GM11168 (cell line): ENCODE data around the gene RBM38.

Experiments
- in situ Hi-C: fragments of 300-500 bp; cut with MboI; formaldehyde crosslinking; loops from one replicate; pipeline ENCODE4 v1.12.0; 2022; ENCODE audit warnings: low sequenced_read_pairs; ENCODE audit not compliant: unreplicated experiment

Gene RBM38

DNA sequence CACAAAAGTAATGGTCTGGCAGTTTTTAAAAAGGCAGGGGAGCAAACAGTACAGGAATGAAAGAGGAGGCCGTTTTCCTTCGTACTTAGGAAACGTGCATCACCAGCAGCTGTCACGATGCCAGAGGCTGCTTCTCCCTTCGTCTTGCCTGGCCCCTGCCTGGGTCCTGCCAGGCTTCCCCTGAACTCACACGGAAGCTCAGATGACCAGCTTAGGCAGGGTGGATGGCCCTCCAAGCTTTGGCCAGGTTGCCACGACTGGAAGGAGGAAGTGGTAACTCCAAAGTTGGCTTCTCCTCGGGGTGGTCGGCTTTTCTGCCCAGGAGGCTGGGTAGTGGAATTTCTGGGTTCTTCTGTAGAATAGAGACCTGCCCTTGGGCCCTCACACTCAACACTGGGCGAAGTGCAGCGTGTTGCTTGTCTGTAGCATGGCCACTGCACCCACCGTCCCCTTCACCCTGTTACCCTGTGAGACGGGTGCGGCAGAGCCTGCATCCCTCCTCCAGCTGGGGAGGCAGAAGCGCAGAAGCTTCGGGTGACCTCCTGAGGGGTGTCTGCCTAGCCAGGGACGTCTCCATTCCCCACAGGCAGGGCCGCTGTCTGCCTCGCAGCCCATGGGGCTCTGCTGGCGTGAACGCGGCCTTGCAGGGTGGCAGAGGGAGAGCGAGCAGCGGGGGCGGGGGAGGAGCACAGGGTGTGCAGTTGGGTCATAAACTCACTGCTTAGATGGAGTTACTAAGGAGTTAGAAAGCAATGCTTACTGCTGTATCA lies 18.4 kb upstream of the RBM38 start:
- in situ Hi-C loops: loop anchor here (25.0 kb wide), 1 partner anchor 840 kb away; no protein-coding TSS in a partner anchor

DNA sequence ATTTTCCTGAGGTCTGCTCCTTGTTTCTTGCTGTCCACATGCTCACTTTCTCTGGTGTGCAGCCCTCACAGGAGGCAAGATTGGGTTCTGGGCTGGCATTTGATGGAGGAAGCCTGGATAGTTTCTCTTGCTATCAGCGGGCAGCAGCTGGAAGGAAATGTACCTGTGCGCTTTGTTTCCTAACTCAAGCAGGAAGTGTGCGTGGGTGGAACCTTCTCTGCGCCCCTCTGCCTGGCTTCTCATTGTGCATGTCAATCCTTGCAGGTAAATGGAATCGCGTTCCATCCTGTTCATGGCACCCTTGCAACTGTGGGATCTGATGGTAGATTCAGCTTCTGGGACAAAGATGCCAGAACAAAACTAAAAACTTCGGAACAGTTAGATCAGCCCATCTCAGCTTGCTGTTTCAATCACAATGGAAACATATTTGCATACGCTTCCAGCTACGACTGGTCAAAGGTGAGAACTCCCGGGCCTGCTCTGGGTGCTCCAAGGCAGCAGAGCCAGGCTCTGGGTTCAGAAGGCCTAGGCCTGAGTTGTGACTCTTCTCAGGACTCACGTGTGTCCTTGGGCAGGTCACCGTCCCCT lies 16.8 kb upstream of the RBM38 start:
- in situ Hi-C loops: loop anchor here (25.0 kb wide), 1 partner anchor 838 kb away; no protein-coding TSS in a partner anchor

DNA sequence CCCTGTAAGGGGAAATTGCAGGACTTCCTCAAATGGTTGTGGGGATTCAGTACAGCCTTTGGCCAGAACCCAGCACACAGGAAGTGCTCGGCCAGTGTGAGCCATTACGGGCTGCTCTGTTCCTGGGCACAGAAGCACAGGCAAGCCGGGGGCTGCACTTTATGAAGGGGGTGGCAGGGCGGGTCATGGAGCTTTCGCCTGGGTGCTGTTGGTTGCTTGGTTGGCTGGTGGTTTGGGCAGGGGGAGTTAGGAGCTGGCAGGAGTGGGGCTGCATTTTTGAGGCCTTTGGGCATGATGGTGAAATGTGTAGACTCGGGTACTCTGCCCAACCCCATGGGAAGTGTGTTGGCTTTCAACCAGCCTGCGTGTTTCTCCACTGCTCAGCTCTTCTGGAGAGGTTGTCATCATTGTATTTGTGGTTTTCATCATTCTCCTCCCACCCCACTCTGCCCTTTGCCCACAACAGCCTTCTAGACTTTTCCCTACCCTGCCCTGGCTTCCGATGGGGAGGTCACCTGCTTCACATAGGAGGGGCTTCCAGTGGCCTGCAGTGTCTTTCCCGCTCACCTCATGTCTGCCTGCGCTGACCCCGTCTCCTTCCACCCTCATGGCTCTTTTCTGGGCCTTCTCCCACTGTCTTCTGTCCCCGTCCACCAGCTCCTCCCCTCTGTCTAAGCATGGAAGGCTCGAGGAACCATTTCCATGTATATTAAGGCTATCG lies 16.1 kb upstream of the RBM38 start:
- in situ Hi-C loops: loop anchor here (25.0 kb wide), 1 partner anchor 837 kb away; no protein-coding TSS in a partner anchor

DNA sequence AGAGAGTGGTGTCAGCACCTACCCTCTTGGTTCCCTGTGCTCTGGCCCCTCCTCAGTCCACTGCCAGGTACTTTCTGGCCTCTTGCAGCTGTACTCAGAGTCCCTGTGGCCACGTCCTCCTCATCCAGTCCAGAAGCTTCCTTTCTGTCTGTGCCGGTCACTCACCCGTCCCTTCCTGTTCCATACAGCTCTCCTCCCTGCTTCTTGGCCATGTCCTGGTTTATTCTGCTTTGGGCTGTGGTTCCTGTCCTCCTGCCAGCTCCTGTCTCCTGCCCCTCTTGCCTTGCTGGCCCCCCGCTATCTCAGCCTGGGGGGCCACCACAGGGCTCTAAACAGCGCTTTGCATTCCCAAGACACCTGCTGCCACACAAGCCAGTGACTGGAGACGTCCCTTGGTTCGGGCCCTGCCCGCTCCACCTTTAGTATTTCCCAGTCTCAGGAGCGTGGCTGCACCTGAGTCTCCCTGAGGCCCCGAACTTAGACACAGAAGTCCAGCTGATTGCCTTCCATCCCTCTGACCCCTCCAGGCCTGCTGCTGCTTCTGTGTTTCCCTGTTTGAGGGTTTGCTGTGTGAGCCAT lies 15.5 kb upstream of the RBM38 start:
- in situ Hi-C loops: no loop called here

GRCh38 chr20:57377350-57377749 lies 13.8 kb upstream of the RBM38 start:
- in situ Hi-C loops: no loop called here

GRCh38 chr20:57378107-57378506 lies 13.1 kb upstream of the RBM38 start:
- in situ Hi-C loops: no loop called here

- in situ Hi-C loops: no loop called here
Measured at GRCh38 chr20:57378646-57379262, 12.4 kb upstream of the RBM38 start.

DNA sequence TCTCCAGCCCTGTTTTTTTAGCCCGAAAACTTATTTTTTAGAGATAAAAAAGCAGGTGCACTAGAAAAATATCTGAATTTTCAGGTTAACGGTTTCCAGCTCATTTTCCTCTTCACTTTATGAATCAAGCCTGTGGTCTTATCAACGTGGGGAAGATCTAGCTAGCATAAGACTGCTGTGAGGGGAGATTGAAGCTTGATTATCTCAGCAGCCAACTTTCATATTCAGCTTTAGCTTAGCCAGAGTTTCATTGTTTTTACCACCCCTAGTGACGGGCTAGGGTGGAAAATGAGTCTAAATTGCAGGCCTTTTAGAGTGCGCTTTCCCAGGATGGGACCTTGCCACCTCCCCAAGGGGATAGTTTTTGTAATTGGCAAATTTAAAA lies 11.9 kb upstream of the RBM38 start:
- in situ Hi-C loops: no loop called here

DNA sequence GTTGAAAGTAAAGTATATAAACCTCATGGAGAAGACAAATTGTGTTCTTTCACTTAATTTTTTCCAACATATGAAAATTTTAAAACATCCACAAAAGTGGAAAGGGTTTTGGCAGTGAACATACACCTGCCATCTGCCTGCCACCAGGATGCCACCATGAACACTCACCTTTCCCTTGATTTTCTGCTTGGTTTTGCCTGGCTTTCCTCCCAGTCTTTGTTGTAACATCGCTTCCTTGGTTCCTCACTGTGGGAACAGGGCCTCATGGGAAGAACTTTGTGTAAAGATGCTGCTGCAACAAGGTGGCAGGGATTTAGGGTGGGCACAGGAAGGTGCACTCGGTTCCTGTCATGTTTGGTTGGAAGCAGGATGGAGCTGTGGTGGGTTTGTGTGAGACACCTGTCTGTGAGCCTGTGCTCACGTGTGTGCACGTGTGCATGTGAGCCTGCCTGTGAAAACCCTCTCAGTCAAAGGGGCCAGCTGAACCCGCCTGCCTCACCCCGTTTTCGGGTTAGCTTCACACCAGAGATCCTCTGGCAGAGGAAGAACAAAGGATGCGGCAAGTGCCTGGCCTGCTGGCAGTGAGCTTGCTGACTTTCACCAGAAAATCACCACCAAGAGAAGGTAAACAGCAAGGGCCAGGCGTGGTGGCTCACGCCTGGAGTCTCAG lies 11.0 kb upstream of the RBM38 start:
- in situ Hi-C loops: loop anchor here (10.0 kb wide), 1 partner anchor 215 kb away; no protein-coding TSS in a partner anchor

GRCh38 chr20:57381596-57382503 lies 9.3 kb upstream of the RBM38 start:
- in situ Hi-C loops: loop anchor here (10.0 kb wide), 1 partner anchor 213 kb away; no protein-coding TSS in a partner anchor

GRCh38 chr20:57382516-57382915 lies 8.7 kb upstream of the RBM38 start:
- in situ Hi-C loops: loop anchor here (10.0 kb wide), 1 partner anchor 212 kb away; no protein-coding TSS in a partner anchor

DNA sequence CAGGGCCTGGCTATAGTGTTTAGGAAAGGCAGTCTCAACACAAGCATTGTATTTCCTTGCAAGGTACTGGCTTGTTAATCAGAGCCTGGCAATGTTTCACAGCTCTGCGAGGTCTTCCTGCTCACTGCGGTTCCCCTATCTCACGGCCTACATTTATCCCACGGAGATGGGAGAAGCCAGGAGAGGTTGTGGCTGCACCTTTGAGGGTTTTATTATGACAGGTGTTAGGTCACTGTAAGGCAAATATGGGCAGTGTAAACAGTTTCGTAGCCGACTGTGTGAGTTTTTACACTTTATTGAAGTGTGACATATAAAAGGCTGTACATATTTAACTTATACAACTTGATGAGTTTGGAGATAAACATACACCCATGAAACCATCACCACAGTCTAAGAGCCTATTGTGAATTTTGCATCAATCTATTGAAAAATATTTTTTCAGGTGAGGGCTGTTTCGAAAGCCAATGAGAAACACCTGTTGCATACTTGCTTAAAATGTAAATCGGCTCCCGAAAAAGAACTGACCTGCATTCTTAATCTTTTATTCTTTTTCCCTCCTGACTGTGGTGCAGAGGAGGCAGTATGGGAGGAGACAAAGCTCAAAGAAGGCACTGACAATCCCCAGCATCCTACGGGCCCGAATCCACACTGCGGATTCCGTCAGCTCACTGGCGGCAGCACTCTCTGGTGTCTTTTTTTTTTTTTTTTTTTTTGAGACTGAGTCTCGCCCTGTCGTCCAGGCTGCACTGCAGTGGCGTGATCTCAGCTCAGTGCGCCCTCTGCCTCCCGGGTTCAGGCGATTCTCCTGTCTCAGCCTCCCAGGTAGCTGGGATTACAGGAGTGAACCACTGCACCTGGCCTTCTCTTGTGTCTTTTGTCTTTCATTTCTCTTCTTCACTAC lies 7.5 kb upstream of the RBM38 start:
- in situ Hi-C loops: loop anchor here (10.0 kb wide), 1 partner anchor 211 kb away; no protein-coding TSS in a partner anchor

GRCh38 chr20:57384486-57384885 lies 6.7 kb upstream of the RBM38 start:
- in situ Hi-C loops: loop anchor here (10.0 kb wide), 1 partner anchor 210 kb away; no protein-coding TSS in a partner anchor

GRCh38 chr20:57384953-57385761 lies 6.0 kb upstream of the RBM38 start:
- in situ Hi-C loops: loop anchor here (5.0 to 10.0 kb wide), 2 partner anchors 97 to 210 kb away; no protein-coding TSS in a partner anchor

DNA sequence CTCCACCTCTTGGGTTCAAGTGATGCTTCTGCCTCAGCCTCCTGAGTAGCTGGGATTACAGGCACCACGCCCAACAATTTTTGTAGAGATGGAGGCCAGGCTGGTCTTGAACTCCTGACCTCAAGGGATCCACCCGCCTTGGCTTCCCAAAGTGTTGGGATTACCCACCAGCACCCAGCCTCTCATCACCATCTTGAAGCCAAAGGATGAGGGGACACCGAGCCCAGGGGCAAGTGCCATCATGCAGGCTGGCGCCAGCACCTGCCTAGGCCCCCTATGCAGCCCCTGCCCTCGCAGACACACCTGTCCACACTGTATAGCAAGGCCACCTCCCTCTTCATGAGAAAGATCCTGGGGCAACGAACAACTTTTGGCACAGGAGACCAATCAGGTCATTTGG lies 5.3 kb upstream of the RBM38 start:
- in situ Hi-C loops: loop anchor here (5.0 to 10.0 kb wide), 2 partner anchors 96 to 209 kb away; no protein-coding TSS in a partner anchor

DNA sequence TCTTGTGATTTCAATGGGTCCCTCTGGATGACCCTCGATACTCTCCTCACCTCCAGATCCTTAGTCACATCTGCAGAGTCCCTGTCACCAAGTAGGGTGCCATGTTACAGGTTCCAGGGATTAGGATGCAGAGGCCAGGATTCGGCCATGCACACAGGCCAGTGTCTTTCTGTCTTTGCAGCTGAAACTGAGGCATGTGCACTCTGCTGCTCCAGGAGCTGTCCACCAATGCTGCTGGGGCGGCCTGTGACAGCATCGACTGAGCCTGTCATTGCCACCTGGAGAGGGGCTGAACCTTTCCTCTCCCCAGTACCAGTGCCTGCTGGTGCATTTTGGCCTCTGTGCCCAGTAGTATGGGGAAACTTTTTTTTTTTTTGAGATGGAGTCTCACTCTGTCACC lies 4.4 kb upstream of the RBM38 start:
- in situ Hi-C loops: loop anchor here (5.0 to 10.0 kb wide), 2 partner anchors 96 to 208 kb away; no protein-coding TSS in a partner anchor
